T-cell (primary cell): Measurements from ENCODE around the gene PPP1R15B. TPM values are rescaled to one million over a fixed set of nuclear protein-coding genes. Genes with fewer than 3 reads are reported as not detected.

ENCODE experiments used
- ATAC-seq, 4 experiments: fragments of 200-7000 bp in 3 of 4; fragments of 150-1000 bp in 1 of 4; cut with Tn5 transposase; replicated peaks in 1 of 4; 1 replicate in 3 of 4; 2 replicates in 1 of 4; pipeline ENCODE4 v1.10.0; 2021; ENCODE audit warnings: moderate library complexity in 3 of 4, mild to moderate bottlenecking in 2 of 4, moderate number of reproducible peaks in 1 of 4
- CTCF ChIA-PET, 2 donors: fragments of 300-600 bp; sonication (Branson Sonifier 250); formaldehyde crosslinking; loops; one replicate each; lab custom pipeline; 2022; ENCODE audit warnings: antibody characterized with exemption in 2 of 2; lab: Charles Lee
- POLR2A ChIA-PET, 2 donors: fragments of 300-600 bp; sonication (Branson Sonifier 250); formaldehyde crosslinking; loops; one replicate each; lab custom pipeline; 2022; ENCODE audit warnings: antibody characterized with exemption in 2 of 2; lab: Charles Lee
- DNase-seq, 35 experiments: peaks; one replicate each; pipeline versions ENCODE4 v3.0.0 to v3.0.0-alpha.2; 2013 to 2023
- H3K27ac ChIP-seq: one replicate; pipeline ENCODE4 v1.5.1; 2013; ENCODE audit warnings: low read length
- H3K27me3 ChIP-seq, 2 experiments: replicated peaks in 1 of 2; 1 replicate in 1 of 2; 2 replicates in 1 of 2; pipeline versions ENCODE4 v1.6.1 to v1.7.0; 2013; ENCODE audit warnings: low read length in 1 of 2, mixed read lengths in 1 of 2; ENCODE audit not compliant: control insufficient read depth in 2 of 2, insufficient read depth in 2 of 2; ENCODE audit errors: extremely low read depth in 1 of 2
- H3K36me3 ChIP-seq, 2 donors: 1 replicate in 1 of 2; 2 replicates in 1 of 2; pipeline versions ENCODE4 v1.6.1 to v1.7.0; 2013; ENCODE audit warnings: low read length in 1 of 2; ENCODE audit not compliant: control insufficient read depth in 2 of 2, insufficient read depth in 1 of 2; ENCODE audit errors: extremely low read depth in 1 of 2
- H3K4me1 ChIP-seq, 2 experiments: 1 replicate in 1 of 2; 2 replicates in 1 of 2; pipeline versions ENCODE4 v1.6.1 to v1.7.0; 2013; ENCODE audit warnings: low read length in 2 of 2, mixed read lengths in 1 of 2; ENCODE audit not compliant: insufficient read depth in 2 of 2, control insufficient read depth in 1 of 2; ENCODE audit errors: extremely low read depth in 1 of 2
- H3K4me3 ChIP-seq, 2 donors: 1 replicate in 1 of 2; 2 replicates in 1 of 2; pipeline versions ENCODE4 v1.5.1 to v1.7.0; 2013; ENCODE audit warnings: mild to moderate bottlenecking in 2 of 2, low read length in 1 of 2, moderate library complexity in 1 of 2; ENCODE audit not compliant: control insufficient read depth in 1 of 2; ENCODE audit errors: extremely low read depth in 1 of 2
- H3K9me3 ChIP-seq: 2 replicates; pipeline ENCODE4 v1.7.0; 2013
- H3K27ac Mint-ChIP-seq, 2 donors: one replicate each; pipeline ENCODE4 v1.8.0; 2020 to 2021; ENCODE audit warnings: mild to moderate bottlenecking in 2 of 2, mixed read lengths in 2 of 2
- H3K27me3 Mint-ChIP-seq, 2 donors: one replicate each; pipeline ENCODE4 v1.8.0; 2021 to 2022; ENCODE audit warnings: mixed read lengths in 2 of 2
- H3K36me3 Mint-ChIP-seq: one replicate; pipeline ENCODE4 v1.8.0; 2021; ENCODE audit warnings: mixed read lengths
- H3K4me1 Mint-ChIP-seq, 3 donors: one replicate each; pipeline ENCODE4 v1.8.0; 2020 to 2022; ENCODE audit warnings: mixed read lengths in 3 of 3, mild to moderate bottlenecking in 1 of 3
- H3K4me3 Mint-ChIP-seq, 3 donors: one replicate each; pipeline ENCODE4 v1.8.0; 2020 to 2022; ENCODE audit warnings: mild to moderate bottlenecking in 3 of 3, mixed read lengths in 3 of 3, moderate library complexity in 3 of 3
- H3K9me3 Mint-ChIP-seq, 3 donors: one replicate each; pipeline ENCODE4 v1.8.0; 2020 to 2022; ENCODE audit warnings: mixed read lengths in 3 of 3
- WGBS: methylation state at CpG from one replicate; pipeline ENCODE4 v1.1.5; 2013; ENCODE audit warnings: missing lambda C conversion rate; ENCODE audit not compliant: insufficient coverage; 5-methylcytosine and 5-hydroxymethylcytosine counted together
- total RNA-seq, 35 experiments: library from RNA in 6 of 35; stranded (reverse) in 6 of 35; fragments of 120-200 nt in 1 of 35; gene quantifications; one replicate each; pipeline versions ENCODE4 v1.2.1 to v1.2.4 and lab custom pipeline; 2013 to 2026

Gene PPP1R15B
- total RNA-seq, 5 donors from 2014 or later (not counting 1 experiment from before 2014, with no cell fraction given): 67.9 to 151 (median 70.6) TPM

DNA sequence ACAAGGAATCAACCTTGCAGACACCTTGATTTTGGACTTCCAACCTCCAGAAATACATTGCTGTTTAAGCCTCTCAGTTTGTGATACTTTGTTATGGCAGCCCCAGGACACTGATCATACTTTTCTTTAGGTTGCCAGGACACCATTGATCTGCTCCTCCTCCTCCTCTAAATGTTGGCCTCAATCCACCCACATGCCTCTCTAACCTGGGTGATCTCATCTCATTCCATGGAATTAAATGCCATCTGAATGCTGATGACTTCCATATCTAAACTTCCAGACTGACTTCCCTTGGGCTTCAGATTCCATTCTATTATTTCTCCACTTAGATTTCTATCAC is 7.4 kb upstream of the PPP1R15B start:
- peaks cover 13 to 21% (median 15%) of the 10 kb centered on the region in 3 donors for H3K4me1 Mint-ChIP-seq
- Histone ChIP-seq H3K27ac (no peak overlapping the region), H3K9me3 (no peaks in the 10 kb centered on the region), H3K27me3 (no peaks in the 10 kb centered on the region), H3K4me3 (no peak overlapping the region), H3K36me3 (peaks cover 0 to 12% of the 10 kb centered on the region in 2 donors), H3K4me1 (no peaks in the 10 kb centered on the region)
- H3K27ac Mint-ChIP-seq: no peak overlapping the region
- peaks cover 16% of the 10 kb centered on the region for H3K36me3 Mint-ChIP-seq
- H3K4me3 Mint-ChIP-seq: no peak overlapping the region
- H3K9me3 Mint-ChIP-seq: no peaks in the 10 kb centered on the region
- POLR2A ChIA-PET: no interaction called here
- CTCF ChIA-PET: no interaction called here
- DNase-seq (no peak), ATAC-seq (no peak)
- H3K27me3 Mint-ChIP-seq: no peaks in the 10 kb centered on the region

GRCh38 chr1:204418174-204419063 is 6.8 kb upstream of the PPP1R15B start:
- Mint-ChIP-seq H3K27me3 (no peaks in the 10 kb centered on the region), H3K27ac (peak overlapping the region; percentile 35 to 61), H3K4me1 (peaks cover 13 to 21% (median 15%) of the 10 kb centered on the region in 3 donors), H3K36me3 (peaks cover 12% of the 10 kb centered on the region), H3K9me3 (no peaks in the 10 kb centered on the region), H3K4me3 (no peak overlapping the region)
- H3K9me3 ChIP-seq: no peaks in the 10 kb centered on the region
- ChIA-PET CTCF (no interaction called here), POLR2A (no interaction called here)
- no peaks in the 10 kb centered on the region for H3K27me3 ChIP-seq
- peak in 1 of 4 experiments; percentile 29 for ATAC-seq
- H3K4me3 ChIP-seq: no peak overlapping the region
- H3K4me1 ChIP-seq: no peaks in the 10 kb centered on the region
- WGBS: 70% methylated on average over 4 of the region's 10 CpGs
- peaks cover 0 to 8% of the 10 kb centered on the region in 2 donors for H3K36me3 ChIP-seq
- no peak for DNase-seq
- no peak overlapping the region for H3K27ac ChIP-seq

DNA sequence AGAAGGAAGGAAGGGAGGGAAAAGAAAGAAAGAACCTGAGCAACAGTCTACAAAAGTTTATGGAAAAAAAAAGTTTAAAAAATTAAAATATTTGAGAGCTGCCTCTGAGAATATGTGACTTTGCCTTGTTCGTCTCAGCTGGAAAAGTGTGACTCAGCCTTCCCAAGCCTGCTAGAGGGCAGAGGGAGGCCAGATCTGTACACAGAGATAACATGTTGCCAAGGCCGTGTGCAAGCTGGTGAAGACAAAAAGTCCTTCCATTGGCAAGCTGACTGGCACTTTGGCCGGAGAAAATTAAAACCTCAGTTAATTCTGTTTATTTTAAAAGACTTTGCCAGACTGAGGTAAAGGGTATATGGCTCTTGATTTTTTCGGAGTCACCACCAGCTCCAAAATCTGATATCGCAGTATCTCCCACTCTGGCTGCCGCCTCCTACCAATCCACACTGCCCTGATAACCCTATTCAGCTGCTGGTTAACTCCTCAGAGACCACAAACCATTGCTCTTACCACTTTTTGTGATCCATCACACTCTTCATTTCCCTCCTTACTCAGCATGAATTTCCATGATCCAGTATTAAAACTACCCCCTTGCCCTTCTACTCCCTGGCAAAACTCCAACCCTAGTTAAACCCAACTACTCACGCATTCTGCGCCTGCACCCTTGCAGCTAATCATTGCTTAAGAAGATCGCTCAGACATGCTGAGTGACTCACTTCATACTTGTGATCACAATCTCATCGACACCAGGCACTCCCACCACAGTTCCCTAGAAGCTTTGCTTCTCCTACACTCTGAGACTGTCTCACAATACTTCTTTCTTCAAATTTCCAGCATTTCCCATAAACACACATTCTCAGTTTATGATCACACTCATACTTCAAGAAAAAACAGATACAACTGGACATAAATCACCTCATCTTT is 5.7 kb upstream of the PPP1R15B start:
- POLR2A ChIA-PET: no interaction called here
- H3K27me3 ChIP-seq: no peaks in the 10 kb centered on the region
- H3K27ac Mint-ChIP-seq: peak overlapping the region; percentile 11 to 61
- ATAC-seq (peak in 3 of 4 experiments; percentile 54 to 64 (median 60)), DNase-seq (peak in 3 of 35 experiments; percentile 12 to 22 (median 20))
- no peak overlapping the region for H3K27ac ChIP-seq
- no peak overlapping the region for H3K4me3 ChIP-seq
- CTCF ChIA-PET: no interaction called here
- H3K36me3 ChIP-seq: peaks cover 0 to 4% of the 10 kb centered on the region in 2 donors
- H3K4me3 Mint-ChIP-seq: no peak overlapping the region
- H3K4me1 ChIP-seq: peaks cover 0 to 7% of the 10 kb centered on the region in 2 experiments
- WGBS: 58% methylated on average over 8 of the region's 10 CpGs
- peaks cover 13 to 23% (median 18%) of the 10 kb centered on the region in 3 donors for H3K4me1 Mint-ChIP-seq
- H3K9me3 Mint-ChIP-seq: no peaks in the 10 kb centered on the region
- no peaks in the 10 kb centered on the region for H3K27me3 Mint-ChIP-seq
- no peaks in the 10 kb centered on the region for H3K9me3 ChIP-seq
- H3K36me3 Mint-ChIP-seq: peaks cover 4% of the 10 kb centered on the region

- ChIA-PET CTCF (no interaction called here), POLR2A (no interaction called here)
- DNase-seq (no peak), ATAC-seq (no peak)
- Mint-ChIP-seq H3K27ac (no peak overlapping the region), H3K9me3 (no peaks in the 10 kb centered on the region), H3K27me3 (no peaks in the 10 kb centered on the region), H3K36me3 (peaks cover 4% of the 10 kb centered on the region), H3K4me1 (peaks cover 13 to 26% (median 21%) of the 10 kb centered on the region in 3 donors), H3K4me3 (no peak overlapping the region)
- Histone ChIP-seq H3K4me3 (no peak overlapping the region), H3K36me3 (no peaks in the 10 kb centered on the region), H3K4me1 (peaks cover 0 to 9% of the 10 kb centered on the region in 2 experiments), H3K27ac (no peak overlapping the region), H3K27me3 (no peaks in the 10 kb centered on the region), H3K9me3 (no peaks in the 10 kb centered on the region)
Measured at GRCh38 chr1:204416589-204417073, 5.0 kb upstream of the PPP1R15B start.

DNA sequence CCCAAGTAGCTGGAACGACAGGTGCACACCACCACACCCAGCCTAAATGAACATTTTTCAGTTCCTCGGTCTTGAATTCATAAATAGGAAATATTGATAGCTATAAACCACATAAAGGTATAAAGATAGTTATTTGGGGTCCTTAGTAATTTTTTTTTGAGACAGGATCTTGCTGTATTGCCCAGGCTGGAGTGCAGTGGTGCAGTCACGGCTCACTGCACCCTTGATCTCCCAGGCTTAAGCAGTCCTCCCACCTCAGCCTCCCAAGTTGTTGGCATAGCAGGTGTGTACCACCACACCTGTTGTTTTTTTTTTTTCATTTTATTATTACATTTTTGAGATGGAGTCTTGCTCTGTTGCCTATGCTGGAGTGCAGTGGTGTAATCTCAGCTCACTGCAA is 3.7 kb upstream of the PPP1R15B start:
- peaks cover 13 to 26% (median 21%) of the 10 kb centered on the region in 3 donors for H3K4me1 Mint-ChIP-seq
- no CpG with 5 or more reads among the region's 3 CpGs for WGBS
- H3K27ac ChIP-seq: no peak overlapping the region
- no peaks in the 10 kb centered on the region for H3K9me3 ChIP-seq
- no peaks in the 10 kb centered on the region for H3K36me3 ChIP-seq
- H3K27me3 ChIP-seq: no peaks in the 10 kb centered on the region
- ChIA-PET CTCF (interaction anchor here in 1 of 2 donors (0.6 to 1.0 kb wide), 3 partner anchors 17 to 124 kb away, joined by 3 to 6 read pairs (median 5); no protein-coding TSS in a partner anchor), POLR2A (interaction anchor here in 1 of 2 donors (0.6 kb wide), 1 partner anchor 1317 kb away, joined by 9 read pairs; no protein-coding TSS in a partner anchor)
- H3K9me3 Mint-ChIP-seq: no peaks in the 10 kb centered on the region
- ATAC-seq (no peak), DNase-seq (no peak)
- no peak overlapping the region for H3K27ac Mint-ChIP-seq
- peaks cover 7% of the 10 kb centered on the region for H3K36me3 Mint-ChIP-seq
- H3K27me3 Mint-ChIP-seq: no peaks in the 10 kb centered on the region
- no peak overlapping the region for H3K4me3 Mint-ChIP-seq
- no peak overlapping the region for H3K4me3 ChIP-seq
- H3K4me1 ChIP-seq: peaks cover 2 to 9% of the 10 kb centered on the region in 2 experiments

- H3K9me3 ChIP-seq: no peaks in the 10 kb centered on the region
- Mint-ChIP-seq H3K27me3 (no peaks in the 10 kb centered on the region), H3K4me3 (peak overlapping the region in 1 of 3 donors; percentile 21), H3K4me1 (peaks cover 16 to 22% (median 17%) of the 10 kb centered on the region in 3 donors), H3K9me3 (no peaks in the 10 kb centered on the region), H3K36me3 (peaks cover 14% of the 10 kb centered on the region), H3K27ac (no peak overlapping the region)
- H3K4me1 ChIP-seq: peaks cover 3 to 9% of the 10 kb centered on the region in 2 experiments
- H3K4me3 ChIP-seq: no peak overlapping the region
- ChIA-PET CTCF (interaction anchor here (0.9 to 1.0 kb wide), 4 partner anchors 17 to 89 kb away, joined by 3 read pairs; no protein-coding TSS in a partner anchor), POLR2A (no interaction called here)
- no peaks in the 10 kb centered on the region for H3K27me3 ChIP-seq
- peaks cover 0 to 4% of the 10 kb centered on the region in 2 donors for H3K36me3 ChIP-seq
- no peak overlapping the region for H3K27ac ChIP-seq
- ATAC-seq: no peak
- DNase-seq: no peak
Measured at GRCh38 chr1:204414016-204414415, 2.4 kb upstream of the PPP1R15B start.
